Dermis microvascular lymphatic vessel endothelial cell (primary cell): ENCODE data around the gene CTTNBP2NL. TPM values are rescaled to one million over a fixed set of nuclear protein-coding genes. Genes with fewer than 3 reads are reported as not detected.
A peak's percentile ranks its signal among the peaks of the same experiment; 100 is the strongest.
"Not testable (repeated sequence)": the region's sequence is repeated elsewhere in the genome, so short reads cannot be mapped to it uniquely, and the experiment has no call there.

Experiments
- DNase-seq, 2 donors: peaks; one replicate each; pipeline versions ENCODE4 v3.0.0 to v3.0.0-alpha.2; 2010; ENCODE audit warnings: low read depth in 2 of 2
- total RNA-seq: library from RNA; depleted of rRNA; stranded (reverse); fragments of >200 nt; gene quantifications from 2 replicates; pipeline ENCODE4 v1.2.1, GENCODE V29; 2014

The CTTNBP2NL gene
- total RNA-seq, 1 donor from 2014 or later, result 13.0 TPM

GRCh38 chr1:112418099-112418892 is 22.3 kb downstream of the CTTNBP2NL start:
- DNase-seq, result no peak

- DNase-seq, result no peak
Measured at GRCh38 chr1:112423207-112423606, 27.2 kb downstream of the CTTNBP2NL start.

GRCh38 chr1:112423666-112424065 is 27.7 kb downstream of the CTTNBP2NL start:
- DNase-seq, result not testable (repeated sequence)

- peak in 1 of 2 donors; percentile 8 for DNase-seq
Measured at GRCh38 chr1:112429749-112430148, 33.7 kb downstream of the CTTNBP2NL start.

GRCh38 chr1:112431038-112431437 is 35.0 kb downstream of the CTTNBP2NL start:
- DNase-seq, result peak; percentile 72 to 75

- DNase-seq, result peak in 1 of 2 donors; percentile 42
Measured at GRCh38 chr1:112435448-112435847, 39.4 kb downstream of the CTTNBP2NL start.

- no peak for DNase-seq
Measured at GRCh38 chr1:112436384-112437156, 40.6 kb downstream of the CTTNBP2NL start.

GRCh38 chr1:112438156-112438555 is 42.1 kb downstream of the CTTNBP2NL start:
- DNase-seq, result peak; percentile 40 to 49

GRCh38 chr1:112439592-112439991 is 43.6 kb downstream of the CTTNBP2NL start:
- DNase-seq, result peak in 1 of 2 donors; percentile 49

- DNase-seq, result no peak
Measured at GRCh38 chr1:112440574-112440973, 44.6 kb downstream of the CTTNBP2NL start.

GRCh38 chr1:112444269-112444668 is 48.3 kb downstream of the CTTNBP2NL start:
- DNase-seq, result peak in 1 of 2 donors; percentile 72

GRCh38 chr1:112445596-112445995 is 49.6 kb downstream of the CTTNBP2NL start:
- DNase-seq, result no peak

- DNase-seq, result no peak
Measured at GRCh38 chr1:112446411-112446810, 50.4 kb downstream of the CTTNBP2NL start.

GRCh38 chr1:112448904-112449629 is 53.1 kb downstream of the CTTNBP2NL start:
- DNase-seq, result no peak

- DNase-seq, result no peak
Measured at GRCh38 chr1:112449630-112449983, 53.6 kb downstream of the CTTNBP2NL start.

- no peak for DNase-seq
Measured at GRCh38 chr1:112450773-112451172, 54.8 kb downstream of the CTTNBP2NL start.

- not testable (repeated sequence) for DNase-seq
Measured at GRCh38 chr1:112451301-112451700, 55.3 kb downstream of the CTTNBP2NL start.

GRCh38 chr1:112453876-112454275 is 57.9 kb downstream of the CTTNBP2NL start:
- no peak for DNase-seq

- DNase-seq, result no peak
Measured at GRCh38 chr1:112454316-112454715, 58.3 kb downstream of the CTTNBP2NL start.

- no peak for DNase-seq
Measured at GRCh38 chr1:112457241-112457640, 61.2 kb downstream of the CTTNBP2NL start.

GRCh38 chr1:112457955-112458354 is 61.9 kb downstream of the CTTNBP2NL start:
- DNase-seq, result no peak

GRCh38 chr1:112458756-112459155 is 62.7 kb downstream of the CTTNBP2NL start:
- no peak for DNase-seq
